ENCODE results near the gene GPBP1L1. TPM values are rescaled to one million over a fixed set of nuclear protein-coding genes. Genes with fewer than 3 reads are reported as not detected.
A peak's percentile ranks its signal among the peaks of the same experiment; 100 is the strongest.

The GPBP1L1 gene
- total and polyA plus RNA-seq, 2 experiments from 2014 or later = 67.9 to 95.8 TPM

DNA sequence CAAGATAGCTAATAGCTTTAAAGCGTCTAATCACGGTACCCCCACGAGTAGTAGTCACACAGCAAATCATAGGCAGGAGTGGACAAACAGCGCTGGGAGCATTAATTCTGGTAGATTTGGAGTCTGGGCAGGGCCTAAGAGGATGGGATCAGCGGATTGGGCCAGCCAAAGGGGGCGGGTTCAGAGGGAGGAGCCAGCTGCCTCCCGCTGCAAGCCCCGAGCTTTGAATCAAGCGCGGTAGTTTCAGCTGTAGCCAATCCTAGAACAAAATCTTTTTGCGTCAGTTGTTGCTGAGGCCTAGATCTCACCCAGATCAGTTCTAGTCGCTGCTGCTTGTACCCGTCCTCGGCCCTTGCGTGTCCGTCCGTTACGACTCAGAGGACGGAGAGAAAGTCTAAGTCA lies 103.1 kb downstream of the GPBP1L1 start:
- no peaks in the 10 kb centered on the region for H3K9me3 ChIP-seq (ENCODE audit: low read depth)
- H3K9me2 ChIP-seq (replicated peaks; ENCODE audit: insufficient read depth) = no peaks in the 10 kb centered on the region
- H2AFZ ChIP-seq = peak overlapping the region; percentile 96
- H3K27me3 ChIP-seq = no peaks in the 10 kb centered on the region
- peaks cover 32% of the 10 kb centered on the region for H3K79me2 ChIP-seq
- no peaks in the 10 kb centered on the region for H3K36me3 ChIP-seq (replicated peaks; ENCODE audit: insufficient read depth, low read depth)
- peak overlapping the region; percentile 79 for H3K4me2 ChIP-seq
- under 1% methylated on average over 19 of the region's 19 CpGs for WGBS (ENCODE audit: low lambda C conversion rate, missing lambda C conversion rate)
- peaks cover 14% of the 10 kb centered on the region for H3K4me1 ChIP-seq (ENCODE audit: insufficient read depth)
- peaks cover 21% of the 10 kb centered on the region for H4K20me1 ChIP-seq (ENCODE audit: insufficient read depth, poor library complexity, severe bottlenecking)
- H3K4me3 ChIP-seq = peak overlapping the region; percentile 69
- peak; percentile 97 for DNase-seq (ENCODE audit: low spot score)
- TF ChIP-seq, protein P1, sequence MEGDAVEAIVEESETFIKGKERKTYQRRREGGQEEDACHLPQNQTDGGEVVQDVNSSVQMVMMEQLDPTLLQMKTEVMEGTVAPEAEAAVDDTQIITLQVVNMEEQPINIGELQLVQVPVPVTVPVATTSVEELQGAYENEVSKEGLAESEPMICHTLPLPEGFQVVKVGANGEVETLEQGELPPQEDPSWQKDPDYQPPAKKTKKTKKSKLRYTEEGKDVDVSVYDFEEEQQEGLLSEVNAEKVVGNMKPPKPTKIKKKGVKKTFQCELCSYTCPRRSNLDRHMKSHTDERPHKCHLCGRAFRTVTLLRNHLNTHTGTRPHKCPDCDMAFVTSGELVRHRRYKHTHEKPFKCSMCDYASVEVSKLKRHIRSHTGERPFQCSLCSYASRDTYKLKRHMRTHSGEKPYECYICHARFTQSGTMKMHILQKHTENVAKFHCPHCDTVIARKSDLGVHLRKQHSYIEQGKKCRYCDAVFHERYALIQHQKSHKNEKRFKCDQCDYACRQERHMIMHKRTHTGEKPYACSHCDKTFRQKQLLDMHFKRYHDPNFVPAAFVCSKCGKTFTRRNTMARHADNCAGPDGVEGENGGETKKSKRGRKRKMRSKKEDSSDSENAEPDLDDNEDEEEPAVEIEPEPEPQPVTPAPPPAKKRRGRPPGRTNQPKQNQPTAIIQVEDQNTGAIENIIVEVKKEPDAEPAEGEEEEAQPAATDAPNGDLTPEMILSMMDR (IDR thresholded peaks at IDR 0.05; ENCODE audit: poor library complexity) = no peak
- no peak for TF ChIP-seq EZH2phosphoT487 (IDR thresholded peaks at IDR 0.05; ENCODE audit: low read depth, severe bottlenecking, unreplicated experiment)
- TF ChIP-seq EZH2 (IDR thresholded peaks at IDR 0.05; ENCODE audit: borderline replicate concordance) = no peak
- H3K27ac ChIP-seq = peak overlapping the region; percentile 80

Small RNA genes lying within 50 kb of the gene (small RNA-seq; reads per million reads assigned to genes)
- gene AL355480.1 (not detected), gene AL355480.2 (not detected), gene AL355480.3 (not detected), gene AL355480.4 (not detected)

Other genes with a start within 250 kb of the GPBP1L1 start
- 8.2 and 8.6 TPM in 2 replicates for gene TESK2, start 195.4 kb downstream of the GPBP1L1 start, total RNA-seq
- gene TESK2, start 195.4 kb downstream of the GPBP1L1 start, polyA plus RNA-seq = 6.2 and 6.4 TPM in 2 replicates
- 0.60 and 1.2 TPM in 2 replicates for gene CCDC163, start 186.5 kb downstream of the GPBP1L1 start, total RNA-seq
- gene CCDC163, start 186.5 kb downstream of the GPBP1L1 start, polyA plus RNA-seq = 0.62 and 3.3 TPM in 2 replicates
- gene MMACHC, start 186.2 kb downstream of the GPBP1L1 start, total RNA-seq = 5.7 and 11.5 TPM in 2 replicates
- gene MMACHC, start 186.2 kb downstream of the GPBP1L1 start, polyA plus RNA-seq = 0.86 and 2.2 TPM in 2 replicates
- 523 and 532 TPM in 2 replicates for gene PRDX1, start 164.6 kb downstream of the GPBP1L1 start, total RNA-seq
- gene PRDX1, start 164.6 kb downstream of the GPBP1L1 start, polyA plus RNA-seq = 660 and 666 TPM in 2 replicates
- 174 and 186 TPM in 2 replicates for gene AKR1A1, start 135.7 kb downstream of the GPBP1L1 start, total RNA-seq
- 235 and 271 TPM in 2 replicates for gene AKR1A1, start 135.7 kb downstream of the GPBP1L1 start, polyA plus RNA-seq
- gene NASP, start 102.5 kb downstream of the GPBP1L1 start, total RNA-seq = 64.3 and 82.6 TPM in 2 replicates
- 68.6 and 83.0 TPM in 2 replicates for gene NASP, start 102.5 kb downstream of the GPBP1L1 start, polyA plus RNA-seq
- gene CCDC17, start 62.5 kb downstream of the GPBP1L1 start, total RNA-seq = 1.3 and 1.4 TPM in 2 replicates
- 0.73 and 1.4 TPM in 2 replicates for gene CCDC17, start 62.5 kb downstream of the GPBP1L1 start, polyA plus RNA-seq
- 30.1 and 33.5 TPM in 2 replicates for gene TMEM69, start 1.6 kb upstream of the GPBP1L1 start, total RNA-seq
- 30.6 and 36.5 TPM in 2 replicates for gene TMEM69, start 1.6 kb upstream of the GPBP1L1 start, polyA plus RNA-seq
- gene IPP, start 64.1 kb upstream of the GPBP1L1 start, total RNA-seq = 10.0 and 14.4 TPM in 2 replicates
- 11.9 and 15.3 TPM in 2 replicates for gene IPP, start 64.1 kb upstream of the GPBP1L1 start, polyA plus RNA-seq
- 23.8 and 25.8 TPM in 2 replicates for gene MAST2, start 117.1 kb upstream of the GPBP1L1 start, total RNA-seq
- 32.4 and 33.5 TPM in 2 replicates for gene MAST2, start 117.1 kb upstream of the GPBP1L1 start, polyA plus RNA-seq

Measured in hepatocyte (in vitro differentiated cells).